Stimulated activated effector memory CD8-positive, alpha-beta T cell treated with anti-CD3 and anti-CD28 coated beads, Interleukin-12 subunit alpha, Interleukin-12 subunit beta, amount 100 ng/mL, for 72 hours (primary cell): ENCODE data around the gene SATL1.
A peak's percentile ranks its signal among the peaks of the same experiment; 100 is the strongest.
"Not testable (repeated sequence)": the region's sequence is repeated elsewhere in the genome, so short reads cannot be mapped to it uniquely, and the experiment has no call there.

Experiments used
- ATAC-seq: fragments of 150-1000 bp; cut with Tn5 transposase; 2 replicates; pipeline ENCODE4 v1.10.0; 2021
- DNase-seq, 2 donors: peaks; one replicate each; pipeline ENCODE4 v3.0.0; 2021 to 2022; ENCODE audit warnings: low spot score in 2 of 2
- H3K27ac Mint-ChIP-seq: one replicate; pipeline ENCODE4 v1.8.0; 2022; ENCODE audit warnings: mild to moderate bottlenecking, mixed read lengths
- H3K36me3 Mint-ChIP-seq: one replicate; pipeline ENCODE4 v1.8.0; 2022; ENCODE audit warnings: mild to moderate bottlenecking, mixed read lengths
- H3K4me1 Mint-ChIP-seq: one replicate; pipeline ENCODE4 v1.8.0; 2022; ENCODE audit warnings: mixed read lengths
- H3K4me3 Mint-ChIP-seq: one replicate; pipeline ENCODE4 v1.8.0; 2022; ENCODE audit warnings: mild to moderate bottlenecking, mixed read lengths
- H3K9me3 Mint-ChIP-seq: one replicate; pipeline ENCODE4 v1.8.0; 2022; ENCODE audit warnings: mixed read lengths

Gene SATL1

DNA sequence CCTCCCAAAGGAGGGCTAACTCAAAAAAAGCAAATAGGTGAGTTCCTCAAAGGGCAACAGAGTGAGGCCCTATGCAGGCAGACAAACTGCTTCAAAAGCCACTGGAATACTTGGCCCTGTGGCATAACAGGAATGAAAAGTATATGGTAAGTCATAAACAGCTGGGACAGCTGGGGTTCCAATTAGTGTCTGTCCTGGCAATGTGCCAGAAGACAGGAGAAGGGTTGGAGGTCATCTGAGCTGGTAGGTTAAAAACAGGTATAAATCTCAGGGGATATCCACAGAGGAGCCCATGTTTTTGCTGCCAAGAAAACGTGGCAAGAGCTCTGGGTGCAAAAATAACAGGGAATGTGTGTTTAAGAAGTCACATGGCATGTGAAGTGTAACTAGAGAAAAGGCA lies 128.3 kb downstream of the SATL1 start:
- ATAC-seq (no peak), DNase-seq (no peak)
- Mint-ChIP-seq H3K36me3 (no peaks in the 10 kb centered on the region), H3K4me1 (no peaks in the 10 kb centered on the region), H3K9me3 (no peaks in the 10 kb centered on the region), H3K4me3 (no peak overlapping the region), H3K27ac (no peak overlapping the region)

GRCh38 chrX:85114776-85115175 lies 128.8 kb downstream of the SATL1 start:
- H3K4me3 Mint-ChIP-seq: no peak overlapping the region
- no peaks in the 10 kb centered on the region for H3K4me1 Mint-ChIP-seq
- DNase-seq: no peak
- no peak overlapping the region for H3K27ac Mint-ChIP-seq
- no peaks in the 10 kb centered on the region for H3K36me3 Mint-ChIP-seq
- no peak for ATAC-seq
- no peaks in the 10 kb centered on the region for H3K9me3 Mint-ChIP-seq

DNA sequence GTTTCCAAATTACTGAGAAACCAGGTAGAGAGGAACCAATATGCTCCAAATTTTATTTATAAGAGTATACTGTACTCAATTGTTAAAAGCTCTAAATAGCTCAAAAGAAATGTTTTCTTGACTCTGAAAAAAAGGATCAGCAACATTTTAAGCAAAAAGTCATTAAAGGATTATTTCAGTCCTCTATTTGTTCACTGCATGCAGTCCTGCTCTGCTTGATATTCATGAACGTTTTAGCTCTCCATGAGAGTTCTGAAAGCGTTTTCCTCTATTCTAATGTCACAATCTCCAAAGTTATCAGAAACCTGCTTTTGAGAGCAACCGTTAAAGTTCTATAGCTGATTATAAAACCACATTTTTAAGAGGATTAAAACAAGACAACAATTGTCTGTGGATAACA lies 129.4 kb downstream of the SATL1 start:
- H3K36me3 Mint-ChIP-seq: no peaks in the 10 kb centered on the region
- H3K4me3 Mint-ChIP-seq: no peak overlapping the region
- no peak overlapping the region for H3K27ac Mint-ChIP-seq
- no peaks in the 10 kb centered on the region for H3K9me3 Mint-ChIP-seq
- H3K4me1 Mint-ChIP-seq: no peaks in the 10 kb centered on the region
- ATAC-seq (no peak), DNase-seq (no peak)

- Mint-ChIP-seq H3K9me3 (no peaks in the 10 kb centered on the region), H3K36me3 (no peaks in the 10 kb centered on the region), H3K4me1 (no peaks in the 10 kb centered on the region), H3K27ac (no peak overlapping the region), H3K4me3 (no peak overlapping the region)
- no peak for DNase-seq
- no peak for ATAC-seq
Observed at GRCh38 chrX:85113746-85114145, 129.8 kb downstream of the SATL1 start.

GRCh38 chrX:85112293-85112692 lies 131.3 kb downstream of the SATL1 start:
- ATAC-seq (no peak), DNase-seq (no peak)
- H3K4me1 Mint-ChIP-seq: no peaks in the 10 kb centered on the region
- no peaks in the 10 kb centered on the region for H3K36me3 Mint-ChIP-seq
- no peak overlapping the region for H3K4me3 Mint-ChIP-seq
- H3K9me3 Mint-ChIP-seq: no peaks in the 10 kb centered on the region
- no peak overlapping the region for H3K27ac Mint-ChIP-seq

- Mint-ChIP-seq H3K4me1 (no peaks in the 10 kb centered on the region), H3K27ac (no peak overlapping the region), H3K9me3 (no peaks in the 10 kb centered on the region), H3K36me3 (no peaks in the 10 kb centered on the region), H3K4me3 (no peak overlapping the region)
- ATAC-seq (no peak), DNase-seq (no peak)
Observed at GRCh38 chrX:85111347-85111746, 132.2 kb downstream of the SATL1 start.

DNA sequence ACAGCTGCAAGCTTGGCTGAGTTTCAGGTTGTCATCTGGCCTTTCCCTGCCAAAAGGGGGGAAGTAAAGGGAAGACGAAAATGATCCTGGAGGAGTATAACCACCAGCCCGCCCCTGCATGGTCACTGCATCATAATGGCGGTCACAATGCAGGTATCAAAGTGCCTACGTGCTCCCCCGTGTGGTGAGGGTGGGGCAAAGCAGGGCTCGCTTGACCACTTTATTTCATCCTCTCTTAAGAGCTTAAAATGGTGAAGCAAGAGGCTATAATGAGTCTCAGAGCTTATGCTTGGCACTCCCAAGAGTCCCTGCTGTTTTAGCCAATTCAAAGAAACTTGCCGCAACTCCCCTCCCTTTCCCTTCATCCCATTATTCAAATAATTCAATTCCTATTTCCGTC lies 134.3 kb downstream of the SATL1 start:
- H3K4me3 Mint-ChIP-seq: no peak overlapping the region
- ATAC-seq (no peak), DNase-seq (no peak)
- no peaks in the 10 kb centered on the region for H3K4me1 Mint-ChIP-seq
- no peaks in the 10 kb centered on the region for H3K36me3 Mint-ChIP-seq
- no peaks in the 10 kb centered on the region for H3K9me3 Mint-ChIP-seq
- no peak overlapping the region for H3K27ac Mint-ChIP-seq

DNA sequence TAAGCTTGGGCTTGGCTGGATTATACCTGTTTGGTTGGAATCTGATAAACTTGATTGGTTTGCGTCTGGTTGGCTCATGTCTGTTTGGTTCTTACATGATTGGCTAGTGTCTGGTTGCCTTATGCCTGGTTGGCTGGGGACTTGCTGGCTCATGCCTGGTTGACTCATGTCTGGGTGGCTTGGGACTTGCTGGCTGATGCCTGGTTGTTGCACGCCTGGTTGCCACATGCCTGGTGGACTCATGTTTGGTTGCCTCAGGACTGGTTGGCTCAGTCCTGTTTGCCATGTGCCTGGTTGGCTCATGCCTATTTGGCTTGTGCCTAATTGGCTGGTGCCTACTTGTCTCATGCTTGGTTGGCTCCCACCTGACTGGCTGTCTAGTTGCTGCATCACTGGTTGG lies 135.4 kb downstream of the SATL1 start:
- Mint-ChIP-seq H3K4me3 (no peak overlapping the region), H3K9me3 (no peaks in the 10 kb centered on the region), H3K27ac (no peak overlapping the region), H3K36me3 (no peaks in the 10 kb centered on the region), H3K4me1 (no peaks in the 10 kb centered on the region)
- DNase-seq (no peak), ATAC-seq (no peak)

DNA sequence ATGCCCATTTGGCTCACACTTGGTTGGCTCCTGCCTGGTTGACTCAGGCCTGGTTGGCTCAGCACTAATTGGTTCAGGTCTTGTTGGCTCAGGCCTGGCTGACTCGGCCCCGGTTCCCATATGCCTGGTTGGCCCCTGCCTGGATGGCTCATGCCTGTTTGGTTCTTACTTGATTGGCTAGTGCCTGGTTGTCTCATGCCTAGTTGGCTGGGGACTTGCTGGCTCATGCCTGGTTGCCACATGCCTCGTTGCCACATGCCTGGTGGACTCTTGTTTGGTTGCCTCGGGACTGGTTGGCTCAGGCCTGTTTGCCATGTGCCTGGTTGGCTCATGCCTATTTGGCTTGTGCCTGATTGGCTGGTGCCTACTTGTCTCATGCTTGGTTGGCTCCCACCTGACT lies 136.2 kb downstream of the SATL1 start:
- Mint-ChIP-seq H3K9me3 (no peaks in the 10 kb centered on the region), H3K4me1 (no peaks in the 10 kb centered on the region), H3K27ac (no peak overlapping the region), H3K4me3 (no peak overlapping the region), H3K36me3 (no peaks in the 10 kb centered on the region)
- ATAC-seq (no peak), DNase-seq (no peak)

GRCh38 chrX:85089321-85089840 lies 154.2 kb downstream of the SATL1 start:
- no peak overlapping the region for H3K4me3 Mint-ChIP-seq
- H3K4me1 Mint-ChIP-seq: no peaks in the 10 kb centered on the region
- H3K27ac Mint-ChIP-seq: no peak overlapping the region
- no peaks in the 10 kb centered on the region for H3K9me3 Mint-ChIP-seq
- DNase-seq (no peak), ATAC-seq (no peak)
- peaks cover 19% of the 10 kb centered on the region for H3K36me3 Mint-ChIP-seq

DNA sequence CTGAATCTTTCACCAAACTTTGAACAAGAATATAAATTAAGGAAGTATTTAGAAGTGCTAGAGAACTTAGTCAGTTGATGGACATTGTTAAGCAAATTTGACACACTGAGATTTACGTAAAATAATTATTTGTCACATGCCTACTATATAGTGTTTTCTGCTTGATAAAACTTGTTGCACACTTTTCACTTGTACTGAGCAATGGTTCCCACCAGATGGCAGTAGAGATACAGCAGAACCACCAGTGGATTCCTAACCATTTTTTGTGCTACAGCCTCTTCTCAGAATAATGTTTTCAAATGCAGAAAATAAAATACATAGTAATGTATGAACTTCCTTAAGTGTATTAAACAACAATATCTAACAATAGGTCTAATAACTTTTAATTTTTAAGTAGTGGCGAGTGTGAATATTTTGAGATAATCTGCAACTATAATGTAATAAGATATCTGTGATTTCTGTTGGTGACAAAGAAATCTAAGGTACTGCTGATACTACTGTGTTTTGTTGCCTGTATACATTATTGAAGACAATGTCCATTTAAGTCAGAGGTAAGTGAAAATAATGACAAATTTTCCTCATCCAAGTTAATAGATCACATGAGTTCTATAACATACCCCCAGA lies 158.7 kb downstream of the SATL1 start:
- DNase-seq (no peak), ATAC-seq (no peak)
- no peak overlapping the region for H3K27ac Mint-ChIP-seq
- peaks cover 19% of the 10 kb centered on the region for H3K36me3 Mint-ChIP-seq
- H3K4me3 Mint-ChIP-seq: no peak overlapping the region
- H3K4me1 Mint-ChIP-seq: no peaks in the 10 kb centered on the region
- no peaks in the 10 kb centered on the region for H3K9me3 Mint-ChIP-seq

DNA sequence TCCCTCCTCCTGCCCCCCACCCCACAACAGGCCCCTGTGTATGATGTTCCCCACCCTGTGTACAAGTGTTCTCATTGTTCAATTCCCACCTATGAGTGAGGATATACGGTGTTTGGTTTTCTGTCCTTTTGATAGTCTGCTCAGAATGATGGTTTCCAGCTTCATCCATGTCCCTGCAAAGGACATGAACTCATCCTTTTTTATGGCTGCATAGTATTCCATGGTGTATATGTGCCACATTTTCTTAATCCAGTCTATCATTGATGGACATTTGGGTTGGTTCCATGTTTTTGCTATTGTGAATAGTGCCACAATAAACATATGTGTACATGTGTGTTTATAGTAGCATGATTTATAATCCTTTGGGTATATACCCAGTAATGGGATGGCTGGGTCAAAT lies 166.3 kb downstream of the SATL1 start:
- H3K36me3 Mint-ChIP-seq, H3K27ac Mint-ChIP-seq, H3K9me3 Mint-ChIP-seq, H3K4me3 Mint-ChIP-seq, H3K4me1 Mint-ChIP-seq, DNase-seq, ATAC-seq: not testable (repeated sequence)

- Mint-ChIP-seq H3K9me3 (no peaks in the 10 kb centered on the region), H3K36me3 (peaks cover 21% of the 10 kb centered on the region), H3K27ac (no peak overlapping the region), H3K4me3 (no peak overlapping the region), H3K4me1 (peaks cover 5% of the 10 kb centered on the region)
- no peak for ATAC-seq
- DNase-seq: no peak
Observed at GRCh38 chrX:85065512-85066198, 177.9 kb downstream of the SATL1 start.

- no peaks in the 10 kb centered on the region for H3K4me1 Mint-ChIP-seq
- peak; percentile 63 for ATAC-seq
- peaks cover 6% of the 10 kb centered on the region for H3K36me3 Mint-ChIP-seq
- no peak overlapping the region for H3K4me3 Mint-ChIP-seq
- DNase-seq: no peak
- H3K27ac Mint-ChIP-seq: no peak overlapping the region
- H3K9me3 Mint-ChIP-seq: no peaks in the 10 kb centered on the region
Observed at GRCh38 chrX:85052636-85053343, 190.8 kb downstream of the SATL1 start.

- H3K27ac Mint-ChIP-seq: no peak overlapping the region
- peaks cover 6% of the 10 kb centered on the region for H3K36me3 Mint-ChIP-seq
- H3K4me1 Mint-ChIP-seq: no peaks in the 10 kb centered on the region
- H3K9me3 Mint-ChIP-seq: no peaks in the 10 kb centered on the region
- no peak overlapping the region for H3K4me3 Mint-ChIP-seq
- ATAC-seq (no peak), DNase-seq (no peak)
Observed at GRCh38 chrX:85052205-85052604, 191.4 kb downstream of the SATL1 start.

DNA sequence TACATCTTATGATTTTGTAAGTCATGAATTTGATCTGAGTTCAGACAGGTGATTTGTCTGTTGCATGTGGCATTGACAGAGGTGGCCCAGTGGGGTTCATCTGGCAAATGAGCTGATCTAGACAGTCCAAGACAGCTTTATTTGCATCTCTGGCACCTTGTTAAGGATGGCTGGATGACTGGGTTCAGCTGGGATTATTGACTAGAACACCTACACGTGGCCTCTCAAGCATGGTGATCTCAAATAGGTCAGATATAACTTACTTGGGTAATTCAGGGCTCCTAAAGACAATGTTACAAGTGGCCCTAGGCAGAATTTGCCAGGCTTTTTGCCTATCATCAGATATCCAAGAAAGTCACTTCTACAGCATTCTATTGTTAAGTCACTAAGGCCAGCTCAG lies 192.0 kb downstream of the SATL1 start:
- Mint-ChIP-seq H3K36me3 (peaks cover 2% of the 10 kb centered on the region), H3K4me1 (no peaks in the 10 kb centered on the region), H3K9me3 (no peaks in the 10 kb centered on the region), H3K4me3 (no peak overlapping the region), H3K27ac (no peak overlapping the region)
- ATAC-seq: no peak
- no peak for DNase-seq
